ENCODE results near the gene SCNN1B. TPM values are rescaled to one million over a fixed set of nuclear protein-coding genes. Genes with fewer than 3 reads are reported as not detected.

Gene SCNN1B
- total RNA-seq, 2 donors from 2014 or later: 4.7 TPM; not detected in 1

GRCh38 chr16:23343643-23344612, 41.8 kb downstream of the SCNN1B start:
- Histone ChIP-seq H3K36me3 (replicated peaks in 1 of 2; ENCODE audit: insufficient read depth in 1 of 2, low read depth in 2 of 2) (no peaks in the 10 kb centered on the region), H3K9me3 (no peaks in the 10 kb centered on the region), H3K27me3 (no peaks in the 10 kb centered on the region), H3K27ac (no peak overlapping the region), H3K4me3 (no peak overlapping the region), H3K4me1 (no peaks in the 10 kb centered on the region)
- WGBS, 2 donors: 64 to 68% methylated on average over 5 of the region's 5 CpGs
- DNase-seq (no peak), ATAC-seq (no peak)
- TF ChIP-seq POLR2A (IDR thresholded peaks at IDR 0.05): no peak
- TF ChIP-seq CTCF (IDR thresholded peaks at IDR 0.05): no peak
- intact Hi-C loops (cut with DNase I): no loop called here

DNA sequence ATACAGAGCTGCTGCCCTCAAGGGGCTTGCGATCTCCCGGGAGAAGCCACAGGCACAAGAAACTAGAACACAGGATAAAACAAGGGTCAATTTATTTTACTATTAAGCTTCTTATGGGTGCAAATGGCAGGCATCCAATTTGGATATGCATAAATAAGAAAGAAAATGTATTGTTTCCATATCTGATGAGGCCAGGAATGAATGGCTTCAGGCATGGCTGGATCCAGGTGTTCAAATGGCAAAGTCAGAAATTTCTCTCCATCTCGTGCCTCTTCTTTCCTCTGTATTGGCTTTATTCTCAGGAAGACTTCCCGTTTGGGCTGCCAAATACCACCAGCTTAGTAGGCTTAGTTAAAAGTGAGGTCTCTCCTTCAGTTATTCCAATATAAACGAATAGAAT, 43.1 kb downstream of the SCNN1B start:
- H3K36me3 ChIP-seq (replicated peaks in 1 of 2; ENCODE audit: insufficient read depth in 1 of 2, low read depth in 2 of 2): no peaks in the 10 kb centered on the region
- H3K27ac ChIP-seq: no peak overlapping the region
- H3K4me3 ChIP-seq: no peak overlapping the region
- no peaks in the 10 kb centered on the region for H3K9me3 ChIP-seq
- WGBS, 2 donors: 72 to 74% methylated on average over 5 of the region's 5 CpGs
- H3K27me3 ChIP-seq: no peaks in the 10 kb centered on the region
- DNase-seq (no peak), ATAC-seq (no peak)
- TF ChIP-seq CTCF (IDR thresholded peaks at IDR 0.05): no peak
- no peak for TF ChIP-seq POLR2A (IDR thresholded peaks at IDR 0.05)
- intact Hi-C loops (cut with DNase I): no loop called here
- H3K4me1 ChIP-seq: no peaks in the 10 kb centered on the region

DNA sequence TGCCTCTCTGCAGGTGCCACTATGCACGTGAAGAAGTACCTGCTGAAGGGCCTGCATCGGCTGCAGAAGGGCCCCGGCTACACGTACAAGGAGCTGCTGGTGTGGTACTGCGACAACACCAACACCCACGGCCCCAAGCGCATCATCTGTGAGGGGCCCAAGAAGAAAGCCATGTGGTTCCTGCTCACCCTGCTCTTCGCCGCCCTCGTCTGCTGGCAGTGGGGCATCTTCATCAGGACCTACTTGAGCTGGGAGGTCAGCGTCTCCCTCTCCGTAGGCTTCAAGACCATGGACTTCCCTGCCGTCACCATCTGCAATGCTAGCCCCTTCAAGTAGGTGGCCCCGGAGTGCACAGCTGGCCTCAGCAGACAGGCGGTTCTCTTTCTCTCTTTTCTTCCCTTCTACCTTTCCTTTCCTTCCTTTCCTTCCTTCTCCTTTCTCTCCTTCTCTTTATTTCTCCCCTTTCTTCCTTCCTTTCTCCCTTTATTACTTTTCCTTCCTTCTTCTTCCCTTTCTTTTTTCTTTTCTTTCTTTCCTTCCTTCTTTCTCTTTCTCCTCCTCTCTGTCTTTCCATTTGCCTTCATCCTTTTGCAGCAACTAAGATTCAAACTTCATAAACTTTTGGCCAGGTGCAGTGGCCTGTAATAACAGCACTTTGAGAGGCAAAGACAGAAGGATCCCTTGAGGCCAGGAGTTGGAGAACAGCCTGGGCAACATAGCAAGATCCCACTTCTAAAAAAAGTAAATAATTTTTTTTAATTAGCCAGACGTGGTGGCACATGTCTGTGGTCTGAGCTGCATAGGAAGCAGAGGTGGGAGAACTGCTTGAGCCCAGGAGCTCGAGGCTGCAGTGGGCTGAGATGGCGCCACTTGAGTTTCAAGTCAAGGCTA, 46.7 kb downstream of the SCNN1B start:
- Histone ChIP-seq H3K4me1 (peaks cover 22% of the 10 kb centered on the region), H3K27ac (no peak overlapping the region), H3K9me3 (no peaks in the 10 kb centered on the region), H3K27me3 (no peaks in the 10 kb centered on the region), H3K4me3 (no peak overlapping the region), H3K36me3 (replicated peaks in 1 of 2; ENCODE audit: insufficient read depth in 1 of 2, low read depth in 2 of 2) (no peaks in the 10 kb centered on the region)
- TF ChIP-seq CTCF (IDR thresholded peaks at IDR 0.05) (peak in 1 of 7 experiments; percentile 8), POLR2A (IDR thresholded peaks at IDR 0.05) (no peak)
- intact Hi-C loops (cut with DNase I): no loop called here
- 65 to 75% methylated on average over 18 of the region's 18 CpGs for WGBS, 2 donors
- DNase-seq (no peak), ATAC-seq (no peak)

GRCh38 chr16:23351360-23351759, 49.3 kb downstream of the SCNN1B start:
- peak; percentile 47 for ATAC-seq
- DNase-seq: peak; percentile 61 to 84 (median 80)
- no peaks in the 10 kb centered on the region for H3K27me3 ChIP-seq
- H3K36me3 ChIP-seq (replicated peaks in 1 of 2; ENCODE audit: insufficient read depth in 1 of 2, low read depth in 2 of 2): no peaks in the 10 kb centered on the region
- H3K4me3 ChIP-seq: no peak overlapping the region
- no peak overlapping the region for H3K27ac ChIP-seq
- TF ChIP-seq POLR2A (IDR thresholded peaks at IDR 0.05) (no peak), CTCF (IDR thresholded peaks at IDR 0.05) (no peak)
- intact Hi-C loops (cut with DNase I): no loop called here
- WGBS, 2 donors: 44 to 46% methylated on average over 5 of the region's 5 CpGs
- peaks cover 22% of the 10 kb centered on the region for H3K4me1 ChIP-seq
- H3K9me3 ChIP-seq: no peaks in the 10 kb centered on the region

Measured in body of pancreas (tissue), 4 donors.